ENCODE data around the gene NT5C1A. TPM values are rescaled to one million over a fixed set of nuclear protein-coding genes. Genes with fewer than 3 reads are reported as not detected.

NT5C1A gene
- total RNA-seq, 2 experiments from 2014 or later = not detected

DNA sequence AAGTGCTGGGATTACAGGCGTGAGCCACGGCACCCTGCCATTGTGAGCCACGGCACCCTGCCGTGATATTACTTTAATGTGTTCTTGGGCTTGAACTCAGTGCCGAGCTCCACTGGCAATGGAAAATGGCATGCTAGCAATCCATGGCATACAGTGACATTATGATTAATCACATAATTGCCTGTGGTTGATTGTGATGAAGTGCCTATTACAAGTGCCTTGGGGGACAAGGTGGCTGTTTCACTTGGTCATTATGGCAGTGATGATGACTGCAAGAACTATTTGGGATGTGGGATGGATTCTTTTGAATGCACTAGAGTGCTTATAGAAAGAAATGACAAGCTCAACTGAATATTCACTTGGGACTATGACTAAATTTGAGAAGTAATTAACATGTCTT lies 41.6 kb upstream of the NT5C1A start:
- BruUV-seq (replicated peaks) = no TSS peak
- H3K79me2 ChIP-seq (ENCODE audit: insufficient read depth, low read depth, low read length) = no peaks in the 10 kb centered on the region
- no peak for TF ChIP-seq EZH2phosphoT487 (IDR thresholded peaks at IDR 0.05; ENCODE audit: borderline replicate concordance, low read depth, low read length)
- no peaks in the 10 kb centered on the region for H4K20me1 ChIP-seq (ENCODE audit: insufficient read depth, low read length)
- no peak overlapping the region for H3K27ac ChIP-seq (ENCODE audit: low read depth, low read length, poor library complexity, severe bottlenecking)
- no peak overlapping the region for H3K4me3 ChIP-seq (ENCODE audit: low read depth, low read length, poor library complexity, severe bottlenecking)
- CTCF ChIA-PET (ENCODE audit: unreplicated experiment) = no interaction called here
- H3K9me2 ChIP-seq (ENCODE audit: insufficient read depth, low read length) = no peaks in the 10 kb centered on the region
- DNase-seq (ENCODE audit: low spot score) = no peak
- no peak overlapping the region for H2AFZ ChIP-seq (ENCODE audit: low read length)
- intact Hi-C loops (cut with micrococcal nuclease; ENCODE audit: unreplicated experiment) = no loop called here
- no peak overlapping the region for H3K4me2 ChIP-seq (ENCODE audit: low read length)
- POLR2A ChIA-PET = interaction anchor here (0.6 kb wide), 1 partner anchor 102 kb away, joined by 3 read pairs; no protein-coding TSS in a partner anchor
- no peaks in the 10 kb centered on the region for H3K9me3 ChIP-seq (ENCODE audit: low read length)
- H3K36me3 ChIP-seq (ENCODE audit: insufficient read depth, low read length) = no peaks in the 10 kb centered on the region
- no peaks in the 10 kb centered on the region for H3K4me1 ChIP-seq (ENCODE audit: insufficient read depth, low read length, poor library complexity, severe bottlenecking)

DNA sequence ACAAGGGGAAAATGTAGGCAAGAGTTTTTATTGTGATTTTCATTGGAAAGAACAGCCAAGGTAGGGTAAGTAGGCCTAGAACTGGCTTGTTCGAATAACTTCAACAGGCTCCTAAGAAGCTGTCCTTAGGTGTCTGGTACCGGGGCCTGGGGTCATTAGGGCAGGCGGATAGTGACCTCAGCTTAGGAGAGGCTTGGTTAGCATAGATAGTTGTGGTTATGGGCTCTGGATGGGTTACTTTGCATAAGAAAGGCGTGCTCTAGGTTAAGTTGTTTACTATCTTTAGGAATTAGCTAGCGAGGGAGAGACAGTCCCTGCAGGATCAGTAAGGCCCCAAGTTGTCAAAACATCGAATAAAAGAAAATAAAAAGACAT lies 40.0 kb upstream of the NT5C1A start:
- no peaks in the 10 kb centered on the region for H4K20me1 ChIP-seq (ENCODE audit: insufficient read depth, low read length)
- no peaks in the 10 kb centered on the region for H3K9me2 ChIP-seq (ENCODE audit: insufficient read depth, low read length)
- H3K79me2 ChIP-seq (ENCODE audit: insufficient read depth, low read depth, low read length) = no peaks in the 10 kb centered on the region
- DNase-seq (ENCODE audit: low spot score) = no peak
- ChIA-PET POLR2A (interaction anchor here (0.7 kb wide), 1 partner anchor 22 kb away, joined by 3 read pairs; no protein-coding TSS in a partner anchor), CTCF (ENCODE audit: unreplicated experiment) (no interaction called here)
- H3K27ac ChIP-seq (ENCODE audit: low read depth, low read length, poor library complexity, severe bottlenecking) = no peak overlapping the region
- no peak for TF ChIP-seq EZH2phosphoT487 (IDR thresholded peaks at IDR 0.05; ENCODE audit: borderline replicate concordance, low read depth, low read length)
- TF ChIP-seq, protein P1, sequence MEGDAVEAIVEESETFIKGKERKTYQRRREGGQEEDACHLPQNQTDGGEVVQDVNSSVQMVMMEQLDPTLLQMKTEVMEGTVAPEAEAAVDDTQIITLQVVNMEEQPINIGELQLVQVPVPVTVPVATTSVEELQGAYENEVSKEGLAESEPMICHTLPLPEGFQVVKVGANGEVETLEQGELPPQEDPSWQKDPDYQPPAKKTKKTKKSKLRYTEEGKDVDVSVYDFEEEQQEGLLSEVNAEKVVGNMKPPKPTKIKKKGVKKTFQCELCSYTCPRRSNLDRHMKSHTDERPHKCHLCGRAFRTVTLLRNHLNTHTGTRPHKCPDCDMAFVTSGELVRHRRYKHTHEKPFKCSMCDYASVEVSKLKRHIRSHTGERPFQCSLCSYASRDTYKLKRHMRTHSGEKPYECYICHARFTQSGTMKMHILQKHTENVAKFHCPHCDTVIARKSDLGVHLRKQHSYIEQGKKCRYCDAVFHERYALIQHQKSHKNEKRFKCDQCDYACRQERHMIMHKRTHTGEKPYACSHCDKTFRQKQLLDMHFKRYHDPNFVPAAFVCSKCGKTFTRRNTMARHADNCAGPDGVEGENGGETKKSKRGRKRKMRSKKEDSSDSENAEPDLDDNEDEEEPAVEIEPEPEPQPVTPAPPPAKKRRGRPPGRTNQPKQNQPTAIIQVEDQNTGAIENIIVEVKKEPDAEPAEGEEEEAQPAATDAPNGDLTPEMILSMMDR (conservative IDR thresholded peaks at IDR 0.05; ENCODE audit: low read length) = no peak
- no peak overlapping the region for H2AFZ ChIP-seq (ENCODE audit: low read length)
- H3K9me3 ChIP-seq (ENCODE audit: low read length) = no peaks in the 10 kb centered on the region
- H3K4me3 ChIP-seq (ENCODE audit: low read depth, low read length, poor library complexity, severe bottlenecking) = no peak overlapping the region
- BruUV-seq (replicated peaks) = no TSS peak
- H3K36me3 ChIP-seq (ENCODE audit: insufficient read depth, low read length) = no peaks in the 10 kb centered on the region
- H3K4me1 ChIP-seq (ENCODE audit: insufficient read depth, low read length, poor library complexity, severe bottlenecking) = no peaks in the 10 kb centered on the region
- intact Hi-C loops (cut with micrococcal nuclease; ENCODE audit: unreplicated experiment) = no loop called here
- no peak overlapping the region for H3K4me2 ChIP-seq (ENCODE audit: low read length)

DNA sequence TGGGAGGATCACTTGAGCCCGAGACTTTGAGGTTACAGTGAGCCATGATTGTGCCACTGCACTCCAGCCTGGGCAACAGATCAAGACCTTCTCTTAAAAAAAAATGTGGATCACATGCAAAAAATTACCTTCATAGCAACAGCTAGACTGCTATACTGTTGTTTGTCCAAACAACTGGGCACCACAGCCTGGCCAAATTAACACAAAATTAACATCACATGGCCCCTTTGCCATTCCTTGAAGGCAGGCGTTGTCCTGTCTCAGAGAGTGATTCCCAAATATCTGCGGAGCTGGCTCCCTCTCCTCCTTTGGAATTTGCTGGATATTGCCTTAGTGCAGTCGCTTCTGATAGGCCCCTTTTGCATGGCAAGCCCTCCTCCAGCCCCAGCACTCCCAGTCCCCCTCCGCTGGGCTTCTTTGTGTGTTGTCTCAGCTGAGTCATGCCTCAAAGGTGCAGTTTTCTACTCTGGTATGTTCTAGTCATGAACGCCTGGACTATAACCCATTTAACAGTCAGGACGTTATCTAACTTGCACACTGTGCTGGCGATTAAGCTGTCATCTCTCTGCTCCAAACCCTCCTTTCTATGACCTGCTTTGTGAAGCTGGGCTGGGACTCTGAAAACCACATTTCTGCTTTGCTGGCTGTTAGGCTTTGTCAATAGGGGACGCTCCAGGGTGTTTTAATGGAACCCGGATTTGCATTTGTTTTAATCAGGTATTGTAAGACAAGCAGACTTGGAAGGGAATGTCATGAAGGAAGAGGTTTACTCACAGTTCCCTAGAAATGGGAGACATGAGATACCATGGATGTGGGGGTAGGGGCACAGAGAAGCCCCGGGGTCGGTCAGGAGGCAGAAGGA lies 39.4 kb upstream of the NT5C1A start:
- no peak overlapping the region for H3K4me3 ChIP-seq (ENCODE audit: low read depth, low read length, poor library complexity, severe bottlenecking)
- no peak overlapping the region for H2AFZ ChIP-seq (ENCODE audit: low read length)
- no peaks in the 10 kb centered on the region for H3K9me3 ChIP-seq (ENCODE audit: low read length)
- TF ChIP-seq EZH2phosphoT487 (IDR thresholded peaks at IDR 0.05; ENCODE audit: borderline replicate concordance, low read depth, low read length) = no peak
- TF ChIP-seq, protein P1 (conservative IDR thresholded peaks at IDR 0.05; ENCODE audit: low read length) = 0 out of 2 replicates have a peak, but pooled peaks have one; percentile 14
- DNase-seq (ENCODE audit: low spot score) = no peak
- H3K4me2 ChIP-seq (ENCODE audit: low read length) = no peak overlapping the region
- no peaks in the 10 kb centered on the region for H4K20me1 ChIP-seq (ENCODE audit: insufficient read depth, low read length)
- H3K36me3 ChIP-seq (ENCODE audit: insufficient read depth, low read length) = no peaks in the 10 kb centered on the region
- CTCF ChIA-PET (ENCODE audit: unreplicated experiment) = no interaction called here
- no peaks in the 10 kb centered on the region for H3K79me2 ChIP-seq (ENCODE audit: insufficient read depth, low read depth, low read length)
- H3K4me1 ChIP-seq (ENCODE audit: insufficient read depth, low read length, poor library complexity, severe bottlenecking) = no peaks in the 10 kb centered on the region
- H3K9me2 ChIP-seq (ENCODE audit: insufficient read depth, low read length) = no peaks in the 10 kb centered on the region
- intact Hi-C loops (cut with micrococcal nuclease; ENCODE audit: unreplicated experiment) = no loop called here
- POLR2A ChIA-PET = no interaction called here
- BruUV-seq (replicated peaks) = no TSS peak
- no peak overlapping the region for H3K27ac ChIP-seq (ENCODE audit: low read depth, low read length, poor library complexity, severe bottlenecking)

Measured in OCI-LY7 (cell line).